Activated T-cell treated with anti-CD3 and anti-CD28 coated beads for 24 hours (primary cell): ENCODE results near the gene TOGARAM1.
"Not testable (repeated sequence)": the region's sequence is repeated elsewhere in the genome, so short reads cannot be mapped to it uniquely, and the experiment has no call there.

ENCODE experiments used
- DNase-seq: peaks from one replicate; pipeline ENCODE4 v3.0.0-alpha.2; 2020; ENCODE audit warnings: low read depth

TOGARAM1 gene

DNA sequence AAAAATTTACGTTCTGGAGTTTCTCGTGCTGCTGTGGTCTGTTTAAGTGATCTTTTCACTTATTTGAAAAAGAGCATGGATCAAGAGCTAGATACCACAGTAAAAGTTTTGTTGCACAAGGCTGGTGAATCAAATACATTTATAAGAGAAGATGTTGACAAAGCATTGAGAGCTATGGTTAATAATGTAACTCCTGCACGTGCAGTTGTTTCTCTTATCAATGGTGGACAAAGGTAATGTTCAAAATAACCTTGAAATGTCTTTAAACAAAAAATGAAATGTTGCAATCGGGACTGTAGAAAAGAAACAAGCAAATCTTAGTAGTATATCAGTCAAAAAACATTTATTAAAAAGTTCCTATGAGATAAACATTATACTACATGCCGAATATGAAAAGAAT lies 82.6 kb downstream of the TOGARAM1 start:
- no peak for DNase-seq

DNA sequence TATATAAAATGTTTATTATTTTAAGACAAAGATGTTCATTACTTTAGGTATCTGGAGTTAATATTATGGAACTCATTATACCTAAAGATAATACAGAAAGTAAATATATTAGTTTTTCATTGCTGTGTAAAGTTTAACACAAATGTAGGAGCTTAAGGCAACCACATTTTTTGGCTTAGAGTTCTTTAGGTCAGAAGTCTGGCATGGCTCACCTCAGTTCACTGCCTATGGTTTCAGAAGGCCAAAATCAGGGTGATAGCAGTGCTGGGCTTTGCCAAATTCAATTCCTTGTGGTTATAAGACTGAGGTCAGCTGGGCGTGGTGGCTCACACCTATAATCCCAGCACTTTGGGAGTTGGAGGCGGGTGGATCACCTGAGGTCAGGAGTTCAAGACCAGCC lies 86.4 kb downstream of the TOGARAM1 start:
- DNase-seq: no peak

DNA sequence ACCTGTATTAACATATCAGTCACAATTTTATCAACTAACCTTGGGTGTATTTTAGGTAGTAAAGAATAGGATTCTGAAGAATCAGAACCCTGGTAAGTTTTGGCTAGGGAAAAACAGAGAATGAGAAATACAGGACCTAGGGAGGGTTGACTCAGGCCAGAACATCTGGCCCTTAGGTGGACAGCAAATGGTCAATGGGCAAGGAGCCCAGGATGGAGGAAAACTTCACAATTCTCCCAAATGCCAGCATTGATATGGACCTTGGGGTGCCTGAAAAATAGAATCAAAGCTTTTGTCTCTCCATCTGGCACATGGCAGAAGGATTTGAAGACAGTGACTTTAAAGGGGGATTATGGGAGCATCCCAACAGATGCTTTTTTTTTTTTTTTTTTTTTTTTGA lies 89.2 kb downstream of the TOGARAM1 start:
- DNase-seq: no peak

DNA sequence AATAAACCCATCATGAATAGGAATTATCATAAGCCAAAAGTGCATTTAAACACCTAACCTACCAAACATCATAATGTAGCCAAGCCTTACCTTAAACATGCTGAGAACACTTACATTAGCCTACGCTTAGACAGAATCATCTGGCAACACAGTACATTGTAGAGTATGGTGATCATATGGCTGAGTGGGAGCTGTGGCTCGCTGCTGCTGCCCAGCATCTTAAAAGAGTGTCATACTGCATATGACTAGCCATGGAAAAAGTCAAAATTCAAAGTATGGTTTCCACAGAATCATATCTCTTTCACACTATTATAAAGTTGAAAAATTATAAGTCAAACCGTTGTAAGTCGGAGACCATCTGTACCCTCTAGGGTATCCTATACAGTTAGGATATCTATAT lies 89.9 kb downstream of the TOGARAM1 start:
- DNase-seq: no peak

DNA sequence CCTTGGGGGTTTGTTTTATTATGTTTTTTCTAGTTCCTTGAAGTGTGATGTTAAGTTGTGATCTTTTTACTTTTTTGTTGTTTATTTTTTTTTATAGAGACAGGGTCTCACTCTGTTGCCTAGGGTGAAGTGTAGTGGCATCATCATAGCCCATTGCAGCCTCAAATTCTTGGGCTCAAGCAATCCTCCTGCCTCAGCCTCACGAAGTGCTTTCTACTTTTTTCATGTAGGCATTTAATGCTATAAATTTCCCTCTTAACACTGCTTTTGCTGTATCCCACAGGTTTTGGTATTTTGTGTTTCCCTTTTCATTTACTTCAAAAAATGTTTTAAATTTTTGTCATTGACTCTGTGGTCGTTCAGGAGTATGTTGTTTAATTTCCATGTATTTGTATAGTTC lies 95.4 kb downstream of the TOGARAM1 start:
- no peak for DNase-seq

DNA sequence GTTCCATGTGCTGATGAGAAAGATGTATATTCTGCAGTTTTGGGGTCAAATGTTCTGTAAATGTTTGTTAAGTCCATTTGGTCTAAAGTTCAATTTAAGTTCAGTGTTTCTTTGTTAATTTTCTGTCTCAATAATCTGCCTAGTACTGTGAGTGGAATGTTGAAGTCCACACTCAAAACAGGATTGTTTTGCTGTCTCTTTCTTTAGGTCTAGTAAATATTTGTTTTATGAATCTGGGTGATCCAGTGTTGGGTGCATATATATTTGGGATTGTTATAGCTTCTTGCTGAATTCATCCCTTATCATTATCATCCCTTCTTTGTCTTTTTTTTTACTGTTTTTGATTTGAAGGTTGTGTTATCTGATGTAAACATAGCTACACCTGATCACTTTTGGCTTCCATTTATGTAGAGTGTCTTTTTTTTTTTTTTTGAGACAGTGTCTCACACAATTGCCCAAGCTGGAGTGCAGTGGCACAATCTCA lies 95.9 kb downstream of the TOGARAM1 start:
- DNase-seq: no peak

DNA sequence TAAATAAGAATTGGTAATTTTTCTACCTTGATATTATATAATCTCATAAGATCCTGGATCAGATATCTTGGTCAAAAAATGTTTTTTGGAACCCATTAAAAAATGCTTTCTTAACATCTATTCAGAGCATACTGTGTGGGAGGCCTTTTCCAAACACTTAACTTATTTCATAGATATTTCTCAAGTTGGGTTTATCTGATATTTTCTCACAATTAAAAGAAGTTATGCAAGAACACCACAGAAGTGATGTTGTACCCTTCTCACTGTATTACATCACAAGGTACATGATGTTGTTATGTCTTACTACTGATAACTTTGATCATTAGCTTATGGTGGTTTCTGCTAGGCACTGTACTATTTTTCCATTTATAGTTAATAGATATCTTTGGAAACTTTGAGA lies 98.6 kb downstream of the TOGARAM1 start:
- no peak for DNase-seq

DNA sequence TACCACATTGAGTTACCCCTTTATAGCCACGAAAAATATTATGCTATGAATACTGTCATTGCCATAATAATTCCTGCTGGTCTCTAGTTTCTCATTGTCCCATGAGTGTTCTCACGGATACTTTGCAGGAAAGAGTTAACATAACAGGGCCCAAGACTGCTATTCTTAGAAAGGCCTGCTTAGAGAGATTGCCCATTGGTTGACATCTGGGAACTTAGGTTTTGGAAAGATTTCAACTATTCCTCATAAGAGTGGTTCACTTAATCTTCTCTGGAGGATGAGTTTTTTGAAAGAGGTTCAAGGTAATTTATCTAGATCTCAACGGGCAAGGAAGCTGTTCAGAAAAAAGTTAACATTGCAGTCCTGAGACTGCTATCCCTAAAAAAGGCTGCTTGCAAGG lies 103.5 kb downstream of the TOGARAM1 start:
- DNase-seq: no peak

DNA sequence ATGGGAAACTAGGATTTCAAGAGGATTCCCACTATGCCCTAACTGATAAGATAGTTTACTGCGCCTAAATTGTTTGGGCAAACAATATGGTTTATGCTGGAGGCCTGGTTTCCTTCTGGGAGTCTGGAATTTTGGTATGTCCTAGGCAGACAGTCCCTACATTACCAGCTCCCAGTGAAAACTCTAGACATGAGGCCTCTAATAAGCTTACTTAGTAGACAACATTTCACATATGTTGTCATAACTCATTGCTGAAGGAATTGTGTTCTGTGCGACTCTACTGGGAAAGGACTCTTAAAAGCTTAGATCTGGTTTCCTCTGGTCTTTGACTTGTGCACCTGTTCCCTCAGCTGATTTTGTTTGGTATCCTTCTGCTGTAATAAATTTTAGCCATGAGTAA lies 104.0 kb downstream of the TOGARAM1 start:
- no peak for DNase-seq

DNA sequence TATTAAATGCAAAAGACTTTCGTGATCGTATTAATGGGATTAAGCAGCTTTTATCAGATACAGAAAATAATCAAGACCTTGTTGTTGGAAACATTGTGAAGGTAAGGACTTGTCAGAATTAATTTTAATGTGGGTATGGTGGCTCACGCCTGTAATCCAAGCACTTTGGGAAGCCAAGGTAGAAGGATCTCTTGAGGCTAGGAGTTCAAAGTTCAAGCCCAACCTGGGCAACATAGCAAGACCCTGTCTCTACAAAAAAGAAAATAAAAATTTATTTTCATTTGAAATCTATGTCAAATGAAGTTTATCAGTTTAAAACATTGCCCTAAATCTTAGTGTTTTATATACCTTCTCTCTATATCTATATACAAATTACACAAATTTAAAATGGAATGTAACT lies 104.7 kb downstream of the TOGARAM1 start:
- DNase-seq: no peak

DNA sequence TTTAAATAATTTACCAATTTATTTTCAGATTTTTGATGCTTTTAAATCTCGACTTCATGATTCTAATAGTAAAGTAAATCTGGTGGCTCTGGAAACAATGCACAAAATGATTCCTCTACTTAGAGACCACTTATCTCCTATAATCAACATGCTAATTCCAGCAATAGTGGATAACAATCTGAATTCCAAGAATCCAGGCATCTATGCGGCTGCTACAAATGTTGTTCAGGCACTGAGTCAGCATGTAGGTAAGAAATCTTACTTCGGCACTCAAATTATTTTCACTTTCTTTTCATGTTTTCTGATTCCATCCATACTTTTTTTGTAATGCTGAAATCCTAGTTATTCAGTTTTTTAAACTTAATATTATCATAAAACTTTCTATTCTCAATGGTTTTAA lies 106.4 kb downstream of the TOGARAM1 start:
- DNase-seq: no peak

DNA sequence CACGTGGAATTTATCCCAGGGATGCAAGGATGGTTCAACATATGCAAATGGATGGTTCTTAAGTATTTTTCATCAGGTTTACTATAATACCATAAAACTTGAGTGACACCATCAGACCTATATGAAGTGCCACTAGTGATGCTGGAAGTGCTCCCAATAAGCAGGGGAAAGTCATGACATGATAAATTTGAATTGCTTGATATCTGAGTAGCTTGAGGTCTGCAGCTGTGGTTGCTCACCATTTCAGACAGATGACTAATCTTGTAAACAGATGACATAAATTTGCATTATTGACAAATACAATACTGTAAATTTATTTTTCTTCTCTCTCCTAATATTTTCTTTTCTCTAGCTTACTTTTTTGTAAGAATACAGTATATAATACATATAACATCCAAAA lies 108.2 kb downstream of the TOGARAM1 start:
- DNase-seq: no peak

DNA sequence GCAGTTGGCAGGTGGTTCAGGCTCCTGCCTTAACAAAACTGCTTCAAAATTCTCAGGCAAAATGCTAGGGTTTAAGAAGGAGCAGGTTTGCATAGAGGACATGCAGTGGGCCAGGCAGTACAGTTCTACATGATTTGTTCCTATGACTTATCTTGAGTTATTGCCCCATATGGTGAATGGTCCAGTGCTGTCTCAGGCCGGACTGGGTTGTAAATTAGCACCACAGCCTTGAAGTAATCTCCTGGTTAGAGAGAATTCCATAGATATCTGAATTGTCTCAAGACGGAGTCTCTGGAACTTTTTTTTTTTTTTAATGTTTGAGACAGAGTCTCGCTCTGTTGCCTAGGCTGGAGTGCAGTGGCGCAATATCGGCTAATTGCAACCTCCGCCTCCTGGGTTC lies 110.1 kb downstream of the TOGARAM1 start:
- DNase-seq: no peak

DNA sequence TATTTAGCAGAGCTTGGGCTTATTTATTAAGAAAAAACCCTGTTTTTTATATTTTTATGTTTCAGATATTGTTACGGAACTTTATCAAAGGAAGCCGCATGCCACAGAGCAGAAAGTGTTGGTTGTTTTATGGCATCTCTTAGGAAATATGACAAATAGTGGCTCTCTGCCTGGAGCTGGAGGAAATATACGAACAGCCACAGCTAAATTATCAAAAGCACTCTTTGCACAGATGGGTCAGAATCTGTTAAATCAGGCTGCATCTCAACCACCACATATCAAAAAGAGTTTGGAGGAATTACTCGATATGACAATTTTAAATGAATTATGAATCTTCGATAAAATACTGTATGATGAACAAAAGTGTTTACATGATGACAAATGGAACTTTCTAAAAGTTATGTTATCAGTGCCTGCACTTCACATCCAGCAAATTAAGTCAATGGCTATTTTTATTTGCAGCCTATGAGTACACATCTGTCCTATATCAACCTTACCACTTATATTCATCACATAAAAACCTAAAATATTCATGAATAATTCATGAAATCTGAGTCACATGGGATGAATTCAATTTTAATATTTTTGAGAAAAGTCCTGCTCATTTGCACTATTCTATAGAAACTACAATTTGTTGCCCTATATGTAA lies 111.4 kb downstream of the TOGARAM1 start:
- DNase-seq: no peak

DNA sequence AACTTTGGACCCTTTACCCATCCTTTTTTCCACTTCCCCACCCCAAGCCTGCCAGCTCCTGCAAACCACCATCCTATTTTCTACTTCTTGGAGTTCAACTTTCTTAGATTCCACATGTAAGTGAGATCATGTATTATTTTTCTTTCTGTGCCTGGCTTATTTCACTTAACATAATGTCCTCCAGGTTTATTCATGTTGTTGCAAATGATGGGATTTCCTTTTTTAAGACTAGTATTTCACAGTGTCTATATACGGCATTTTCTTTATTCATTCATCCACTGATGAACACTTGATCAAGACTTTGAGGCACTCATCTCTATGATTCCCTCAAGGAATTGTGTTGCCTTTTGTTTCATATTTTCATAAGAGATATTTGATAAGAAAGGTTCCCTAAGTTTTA lies 116.3 kb downstream of the TOGARAM1 start:
- no peak for DNase-seq

DNA sequence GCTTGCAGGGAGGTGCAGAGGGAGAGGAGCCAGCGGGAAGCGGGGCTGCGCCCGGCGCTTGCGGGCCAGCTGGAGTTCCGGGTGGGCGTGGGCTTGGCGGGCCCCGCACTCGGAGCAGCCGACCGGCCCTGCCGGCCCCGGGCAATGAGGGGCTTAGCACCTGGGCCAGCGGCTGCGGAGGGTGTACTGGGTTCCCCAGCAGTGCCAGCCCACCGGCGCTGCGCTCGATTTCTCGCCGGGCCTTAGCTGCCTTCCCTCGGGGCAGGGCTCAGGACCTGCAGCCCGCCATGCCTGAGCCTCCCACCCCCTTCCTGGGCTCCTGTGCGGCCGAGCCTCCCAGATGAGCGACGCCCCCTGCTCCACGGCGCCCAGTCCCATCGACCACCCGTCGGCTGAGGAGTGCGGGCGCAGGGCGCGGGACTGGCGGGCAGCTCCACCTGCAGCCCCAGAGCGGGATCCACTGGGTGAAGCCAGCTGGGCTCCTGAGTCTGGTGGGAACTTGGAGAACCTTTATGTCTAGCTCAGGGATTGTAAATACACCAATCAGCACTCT lies 118.5 kb downstream of the TOGARAM1 start:
- not testable (repeated sequence) for DNase-seq

DNA sequence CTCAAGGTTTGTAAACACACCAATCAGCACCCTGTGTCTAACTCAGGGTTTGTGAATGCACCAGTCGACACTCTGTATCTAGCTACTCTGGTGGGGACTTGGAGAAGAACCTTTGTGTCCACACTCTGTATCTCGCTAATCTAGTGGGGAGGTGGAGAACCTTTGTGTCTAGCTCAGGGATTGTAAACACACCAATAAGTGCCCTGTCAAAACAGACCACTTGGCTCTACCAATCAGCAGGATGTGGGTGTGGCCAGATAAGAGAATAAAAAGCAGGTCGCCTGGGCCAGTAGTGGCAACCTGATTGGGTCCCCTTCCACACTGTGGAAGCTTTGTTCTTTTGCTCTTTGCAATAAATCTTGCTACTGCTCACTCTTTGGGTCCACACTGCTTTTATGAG lies 119.1 kb downstream of the TOGARAM1 start:
- DNase-seq: not testable (repeated sequence)

DNA sequence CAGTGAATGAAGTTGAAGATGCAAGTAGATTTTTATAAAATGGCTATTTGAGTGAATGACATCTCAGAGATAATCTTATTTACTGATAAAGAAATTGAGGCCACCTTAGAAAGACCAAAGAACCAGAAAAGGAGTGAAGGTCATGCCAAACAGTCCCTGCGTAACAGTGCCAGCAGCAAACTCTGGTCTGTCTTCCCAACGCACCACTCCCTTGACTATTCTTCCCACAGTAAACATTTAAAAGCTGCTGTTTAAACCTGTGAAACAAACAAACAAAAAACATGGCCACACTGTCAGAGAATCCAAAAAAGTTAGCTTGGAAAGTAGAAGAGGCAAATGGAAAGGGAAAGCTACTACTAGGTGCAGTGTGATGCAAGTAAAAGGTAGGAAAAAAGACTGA lies 120.4 kb downstream of the TOGARAM1 start:
- DNase-seq: no peak

DNA sequence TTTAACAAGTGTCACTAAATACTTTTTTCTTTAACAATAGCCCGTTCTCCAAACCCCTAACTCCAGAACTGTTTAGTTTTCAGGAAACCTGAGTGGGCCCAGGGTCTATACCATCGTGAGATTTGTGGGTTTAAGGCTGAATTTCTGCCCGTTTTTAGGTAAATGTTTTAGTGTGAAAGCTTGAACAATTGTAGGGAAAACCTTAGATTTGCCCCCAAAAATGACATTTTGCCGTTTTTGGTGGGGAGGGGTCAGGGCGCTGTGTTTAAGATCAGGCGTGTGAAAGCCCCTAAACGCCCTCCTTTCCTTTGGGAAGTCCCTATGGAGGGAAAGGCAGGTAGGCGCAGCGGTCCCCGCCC lies 121.6 kb downstream of the TOGARAM1 start:
- no peak for DNase-seq

DNA sequence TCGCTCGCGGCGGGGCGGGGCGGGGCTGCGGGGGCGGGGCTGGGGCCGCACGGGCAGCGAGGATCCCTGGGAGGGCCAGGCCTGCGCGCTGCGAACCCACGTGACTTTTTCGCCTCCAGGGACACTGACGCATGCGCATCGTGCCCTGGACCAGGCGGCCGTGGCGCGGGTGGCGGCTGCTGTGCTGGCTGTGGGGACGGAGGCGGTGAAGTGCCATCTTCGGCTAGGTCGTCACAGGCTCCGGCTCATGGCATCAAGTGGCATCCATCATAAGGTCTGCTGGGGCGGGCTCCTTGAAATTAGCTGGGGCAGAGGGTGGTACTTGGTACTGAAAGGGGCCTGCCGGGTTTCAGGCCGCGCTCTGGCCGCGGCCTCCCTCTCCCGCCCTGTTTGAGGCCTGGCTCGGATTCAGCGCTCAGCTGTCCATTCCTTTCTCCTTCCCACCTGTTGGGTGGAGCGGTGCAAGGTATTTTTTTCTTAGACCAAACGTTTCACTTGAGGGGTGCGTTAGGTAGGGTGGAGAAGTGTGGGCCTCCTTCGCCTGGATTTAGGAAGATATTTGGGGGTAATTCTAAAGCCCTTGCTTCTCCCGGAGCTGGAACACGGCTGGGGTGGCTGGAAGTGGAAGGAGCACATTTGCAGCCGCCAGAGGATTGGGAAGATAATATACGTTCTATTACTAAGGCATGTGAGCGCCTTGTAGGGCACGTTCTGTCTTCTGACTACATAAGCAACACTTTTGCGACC lies 122.2 kb downstream of the TOGARAM1 start, which contains the start of gene PRPF39:
TSS of gene PRPF39 (plus strand) at position 141 of the 747 bp plus-strand sequence. CDS start 11,124 bp downstream, outside the sequence.
- DNase-seq: peak; percentile 95

DNA sequence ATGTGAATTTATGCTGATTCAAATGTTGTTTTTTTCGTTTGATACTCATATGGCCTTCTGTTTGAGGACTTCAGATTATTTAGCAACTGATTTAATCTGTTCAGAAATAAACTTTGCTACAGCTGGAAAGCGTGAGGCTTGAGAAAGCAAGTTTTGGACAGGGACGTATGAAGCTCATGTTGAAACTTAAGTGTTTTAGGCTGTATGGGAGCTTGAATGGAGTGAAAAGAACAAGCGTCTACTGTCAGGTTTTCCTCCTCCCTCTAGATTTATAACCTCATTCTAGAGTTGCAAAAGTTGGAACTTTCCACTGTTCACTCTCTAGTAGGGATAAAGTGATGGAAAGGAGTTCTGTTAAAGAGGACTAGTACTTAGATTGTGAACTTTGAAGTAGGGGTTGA lies 123.0 kb downstream of the TOGARAM1 start:
- DNase-seq: no peak

DNA sequence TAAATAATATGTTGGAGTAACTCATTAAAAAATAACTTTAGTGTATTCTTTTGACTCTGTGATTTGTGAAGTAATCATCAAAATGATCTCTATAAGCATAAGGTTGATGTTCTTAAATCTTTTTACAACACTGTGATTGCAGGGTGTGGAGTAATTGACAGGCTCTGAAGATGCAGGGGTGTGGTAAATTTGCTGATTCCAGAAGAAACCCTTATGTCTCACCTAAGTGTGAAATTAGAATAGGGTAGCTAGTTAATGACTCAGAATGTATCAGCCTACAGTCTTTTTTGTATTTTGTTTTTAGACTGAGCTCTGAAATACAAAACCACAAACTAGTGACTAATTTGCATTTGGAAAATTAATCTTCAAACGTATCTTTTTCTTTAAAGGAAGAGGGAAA lies 127.8 kb downstream of the TOGARAM1 start:
- DNase-seq: no peak

DNA sequence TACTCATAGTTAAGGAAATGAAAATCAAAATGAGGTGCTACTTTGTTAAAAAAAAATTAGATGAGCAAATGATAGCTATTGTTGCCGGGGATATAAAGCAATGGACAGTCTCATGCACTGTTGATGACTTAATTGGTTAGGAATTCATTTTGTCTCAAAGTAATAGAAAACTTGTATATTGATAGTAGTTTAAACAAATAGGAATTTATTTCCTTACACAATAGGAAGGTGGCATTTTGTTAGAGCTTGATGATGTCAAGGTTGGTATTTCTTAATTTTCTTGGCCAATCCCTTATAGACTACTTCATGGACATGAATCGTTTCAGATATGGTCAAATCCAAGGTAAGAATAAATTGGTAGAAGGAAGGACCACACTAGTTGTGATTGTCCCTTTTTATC lies 129.7 kb downstream of the TOGARAM1 start:
- no peak for DNase-seq
